GM12874 (cell line): Measurements from ENCODE around the gene DYNLRB1.

Experiments used
- TF ChIP-seq, protein P1 (sequence below): IDR thresholded peaks from 2 replicates; pipeline ENCODE4 v1.5.1; 2011; ENCODE audit warnings: low read depth, mild to moderate bottlenecking, control low read depth, low read length, moderate library complexity; ENCODE audit not compliant: insufficient read depth

The DYNLRB1 gene

DNA sequence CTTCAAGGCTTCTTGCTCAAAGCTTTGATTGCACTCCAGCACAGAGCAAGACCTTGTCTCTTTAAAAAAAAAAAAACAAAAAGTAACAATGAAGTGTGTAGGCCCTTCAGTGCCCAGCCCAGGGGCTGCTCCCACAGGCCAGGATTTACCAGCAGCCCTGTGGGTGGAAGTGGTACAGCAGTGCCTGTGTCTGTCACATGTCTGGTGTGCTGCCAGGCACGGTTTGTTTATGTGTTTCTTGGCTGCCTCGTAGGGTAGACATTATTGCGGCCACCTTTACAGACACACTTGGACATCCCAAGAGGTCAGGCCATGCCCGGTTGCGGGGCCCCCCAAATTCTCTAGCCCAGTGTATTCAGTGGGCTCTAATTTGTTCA is 12.7 kb downstream of the DYNLRB1 start:
- TF ChIP-seq, protein P1, sequence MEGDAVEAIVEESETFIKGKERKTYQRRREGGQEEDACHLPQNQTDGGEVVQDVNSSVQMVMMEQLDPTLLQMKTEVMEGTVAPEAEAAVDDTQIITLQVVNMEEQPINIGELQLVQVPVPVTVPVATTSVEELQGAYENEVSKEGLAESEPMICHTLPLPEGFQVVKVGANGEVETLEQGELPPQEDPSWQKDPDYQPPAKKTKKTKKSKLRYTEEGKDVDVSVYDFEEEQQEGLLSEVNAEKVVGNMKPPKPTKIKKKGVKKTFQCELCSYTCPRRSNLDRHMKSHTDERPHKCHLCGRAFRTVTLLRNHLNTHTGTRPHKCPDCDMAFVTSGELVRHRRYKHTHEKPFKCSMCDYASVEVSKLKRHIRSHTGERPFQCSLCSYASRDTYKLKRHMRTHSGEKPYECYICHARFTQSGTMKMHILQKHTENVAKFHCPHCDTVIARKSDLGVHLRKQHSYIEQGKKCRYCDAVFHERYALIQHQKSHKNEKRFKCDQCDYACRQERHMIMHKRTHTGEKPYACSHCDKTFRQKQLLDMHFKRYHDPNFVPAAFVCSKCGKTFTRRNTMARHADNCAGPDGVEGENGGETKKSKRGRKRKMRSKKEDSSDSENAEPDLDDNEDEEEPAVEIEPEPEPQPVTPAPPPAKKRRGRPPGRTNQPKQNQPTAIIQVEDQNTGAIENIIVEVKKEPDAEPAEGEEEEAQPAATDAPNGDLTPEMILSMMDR: no peak

DNA sequence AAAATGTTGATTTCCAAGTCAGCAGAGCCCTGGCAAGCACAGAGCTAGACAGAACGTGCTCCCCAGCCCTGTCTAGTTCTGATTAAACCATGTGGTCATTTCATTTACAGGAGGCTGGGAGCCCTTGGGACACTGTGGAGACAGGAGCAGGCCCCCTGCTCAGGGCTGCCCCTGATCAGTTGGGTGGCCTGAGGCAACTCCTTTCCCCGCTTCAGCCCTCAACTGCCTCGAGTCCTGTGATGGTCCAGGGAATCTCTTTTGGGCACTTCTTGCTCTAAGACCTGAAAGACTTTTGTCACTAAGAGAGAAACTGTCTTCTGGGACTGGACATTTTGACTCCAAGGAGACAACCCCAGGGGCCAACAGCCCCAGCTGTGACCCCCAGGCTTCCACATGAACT is 13.5 kb downstream of the DYNLRB1 start:
- TF ChIP-seq, protein P1: no peak

DNA sequence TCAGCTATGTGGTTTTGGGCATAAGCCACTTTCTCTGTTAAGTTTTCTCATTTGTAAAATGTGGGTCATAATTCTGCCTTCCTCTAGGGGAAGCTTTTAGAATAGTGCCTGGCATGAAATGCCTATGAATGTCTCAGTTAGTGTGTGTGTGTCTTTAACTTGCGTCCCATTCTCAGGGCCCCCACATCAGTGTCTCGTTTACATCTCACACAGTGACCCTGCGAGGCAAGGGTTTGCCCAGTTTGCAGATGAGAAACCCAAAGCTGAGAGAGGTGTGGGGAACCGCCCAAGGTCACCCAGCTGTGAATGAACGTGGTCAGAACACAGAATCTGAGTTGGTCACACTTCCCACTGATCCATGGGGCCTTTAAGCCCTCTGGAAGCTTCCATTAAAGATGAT is 14.1 kb downstream of the DYNLRB1 start:
- TF ChIP-seq, protein P1: no peak

DNA sequence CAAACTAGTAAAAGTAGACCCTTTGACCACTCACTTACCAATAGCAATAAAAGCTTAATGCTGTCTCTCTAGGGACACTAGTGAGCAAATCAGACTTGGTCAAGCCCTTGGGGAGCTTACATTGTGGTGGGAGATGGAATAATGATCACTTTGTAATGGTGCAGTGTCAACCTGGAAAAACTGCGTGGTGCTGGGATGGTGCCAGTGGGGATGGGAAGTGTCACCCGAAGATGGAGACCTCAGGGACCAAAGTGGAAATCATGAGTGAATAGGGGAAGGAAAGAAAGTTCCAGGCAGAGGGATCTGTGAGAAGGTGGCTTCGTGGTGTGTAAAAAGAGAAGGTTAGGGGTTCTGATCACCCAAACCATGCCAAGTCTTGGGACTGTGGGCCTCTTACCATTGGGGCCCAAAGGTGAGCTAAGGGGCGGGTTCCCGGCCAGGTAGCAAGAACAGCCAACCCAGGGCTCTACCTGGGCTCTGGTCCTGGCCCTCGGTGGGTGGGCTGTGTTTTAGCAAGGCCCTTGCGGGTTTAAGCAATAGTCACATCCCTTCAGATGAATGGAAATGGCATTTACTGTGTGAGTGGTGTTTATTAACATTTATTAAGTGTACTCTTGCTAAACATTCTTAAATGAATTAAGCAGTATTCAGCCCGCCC is 15.5 kb downstream of the DYNLRB1 start:
- TF ChIP-seq, protein P1: no peak

DNA sequence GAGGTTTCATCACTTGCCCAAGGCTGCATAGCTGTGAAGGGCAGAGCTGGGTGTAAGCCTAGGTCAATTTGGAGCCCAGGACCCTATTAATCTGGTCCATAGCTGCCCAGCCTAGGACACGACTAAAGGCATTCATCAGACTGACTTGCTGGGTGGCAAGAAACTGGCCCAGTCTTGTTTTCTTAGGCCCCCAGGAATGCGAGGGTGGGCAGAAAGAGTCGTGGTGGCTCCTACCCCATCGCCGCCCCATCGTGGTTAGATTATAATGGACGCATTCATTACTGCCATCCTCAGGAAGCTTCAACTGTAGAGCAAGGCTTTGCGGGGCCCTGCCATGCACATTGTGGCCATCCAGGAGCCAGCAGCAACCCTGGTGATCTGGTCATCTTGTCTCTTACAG is 16.1 kb downstream of the DYNLRB1 start:
- TF ChIP-seq, protein P1: no peak

DNA sequence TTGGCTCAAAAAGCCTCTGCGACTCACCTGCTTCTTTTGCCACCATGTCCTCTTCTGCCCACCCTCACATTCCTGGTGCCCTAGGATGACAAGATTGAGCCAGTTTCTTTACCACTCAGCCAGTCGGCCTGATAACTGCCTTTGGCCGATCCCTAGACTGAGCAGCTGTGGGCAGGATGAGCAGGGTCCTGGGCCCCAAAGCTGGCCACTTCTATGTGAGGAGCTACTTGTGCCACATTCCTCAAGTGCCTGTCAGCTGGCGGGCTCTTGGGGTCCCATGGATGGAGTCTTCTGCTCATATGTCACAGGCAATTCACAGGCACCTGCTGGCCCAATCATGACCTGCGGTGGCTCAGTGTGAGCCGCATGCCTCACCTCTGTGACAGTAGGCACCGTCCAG is 16.5 kb downstream of the DYNLRB1 start:
- TF ChIP-seq, protein P1: no peak

DNA sequence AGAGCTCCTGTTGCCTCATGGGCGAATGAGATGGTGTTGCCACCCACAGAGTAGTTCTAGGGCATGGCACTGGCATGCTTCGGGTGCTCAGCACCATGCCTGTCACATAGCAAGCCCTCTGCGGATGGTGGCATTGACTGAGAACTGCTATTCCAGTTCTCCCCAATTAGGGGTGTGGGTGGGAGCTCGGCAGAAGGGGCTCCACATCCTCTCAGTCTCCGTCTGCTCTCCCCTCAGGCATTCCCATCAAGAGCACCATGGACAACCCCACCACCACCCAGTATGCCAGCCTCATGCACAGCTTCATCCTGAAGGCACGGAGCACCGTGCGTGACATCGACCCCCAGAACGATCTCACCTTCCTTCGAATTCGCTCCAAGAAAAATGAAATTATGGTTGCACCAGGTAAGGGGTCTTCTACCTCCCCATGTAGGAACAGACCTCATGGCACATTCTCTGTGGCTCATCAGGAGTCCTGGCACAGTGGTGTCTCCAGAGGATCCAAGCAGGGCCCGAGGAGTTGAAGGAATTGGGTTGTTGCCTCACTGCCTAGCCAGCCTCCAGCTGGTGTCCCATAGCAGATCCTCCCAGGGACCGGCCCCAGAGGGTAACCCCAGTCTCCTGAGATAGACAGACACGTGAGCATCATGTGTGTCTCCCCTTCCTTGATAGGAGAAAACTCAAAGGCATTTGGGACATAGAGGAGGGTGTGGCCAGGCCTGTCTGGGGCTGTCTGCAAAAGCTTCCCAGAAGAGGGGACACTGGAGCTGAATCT is 18.4 kb downstream of the DYNLRB1 start:
- TF ChIP-seq, protein P1: no peak
